K562 (cell line): ENCODE measurements around the gene PDIA4. TPM values are rescaled to one million over a fixed set of nuclear protein-coding genes. Genes with fewer than 3 reads are reported as not detected.

Experiments
- CHD4 ChIP-seq: fragments of 200-600 bp; sonication (generic); IDR thresholded peaks from 3 replicates; pipeline ENCODE4 v1.6.1; 2012; ENCODE audit warnings: low read depth, mild to moderate bottlenecking, mixed read lengths, low read length, inconsistent platforms; ENCODE audit not compliant: insufficient read depth, insufficient replicate concordance, poor library complexity, severe bottlenecking
- CREM ChIP-seq: IDR thresholded peaks from 2 replicates; pipeline ENCODE4 v1.6.1; 2014; ENCODE audit warnings: antibody characterized with exemption, low read depth
- FOXJ2 ChIP-seq: fragments of 200-800 bp; sonication (Bioruptor generic); IDR thresholded peaks from 2 replicates; pipeline ENCODE4 v1.6.1; 2016; ENCODE audit warnings: missing genetic modification characterization, missing compliant biosample characterization
- KDM1A ChIP-seq, 2 experiments: fragments of 450-650 bp; IDR thresholded peaks; 2 replicates each; pipeline ENCODE4 v1.6.1; 2016; ENCODE audit warnings: mild to moderate bottlenecking in 2 of 2
- PTTG1 ChIP-seq: fragments of 450-650 bp; IDR thresholded peaks from 2 replicates; pipeline ENCODE4 v1.6.1; 2016; ENCODE audit warnings: low read depth, mild to moderate bottlenecking, missing genetic modification characterization, missing compliant biosample characterization
- RBM17 ChIP-seq: fragments of 200-400 bp; formaldehyde crosslinking; IDR thresholded peaks from 2 replicates; pipeline ENCODE4 v1.6.1; 2017; ENCODE audit warnings: low read depth, mild to moderate bottlenecking, low read length, borderline replicate concordance
- RFX7 ChIP-seq: fragments of 250-450 bp; sonication (Bioruptor Pico); IDR thresholded peaks from 2 replicates; pipeline ENCODE4 v1.5.1; 2021; ENCODE audit warnings: mild to moderate bottlenecking
- SP2 ChIP-seq: IDR thresholded peaks from 2 replicates; pipeline ENCODE4 v1.6.1; 2011; ENCODE audit warnings: mild to moderate bottlenecking, low read depth, low read length, moderate library complexity; ENCODE audit not compliant: poor library complexity, severe bottlenecking; ENCODE audit errors: extremely low read depth
- SRSF3 ChIP-seq: fragments of 200-400 bp; formaldehyde crosslinking; IDR thresholded peaks from 2 replicates; pipeline ENCODE4 v1.6.1; 2016; ENCODE audit warnings: mild to moderate bottlenecking, low read length, moderate library complexity; ENCODE audit not compliant: insufficient read depth
- ZBTB8A ChIP-seq: fragments of 450-650 bp; IDR thresholded peaks from 2 replicates; pipeline ENCODE4 v1.6.1; 2018; ENCODE audit warnings: mild to moderate bottlenecking, moderate library complexity; ENCODE audit not compliant: partially characterized antibody
- ZNF3 ChIP-seq: fragments of 250-450 bp; sonication (Bioruptor Pico); IDR thresholded peaks from 2 replicates; pipeline ENCODE4 v1.5.0; 2021; ENCODE audit warnings: mild to moderate bottlenecking, moderate library complexity
- ZNF41 ChIP-seq: fragments of 250-450 bp; sonication (Bioruptor Pico); conservative IDR thresholded peaks from 2 replicates; pipeline ENCODE4 v1.4.0; 2020; ENCODE audit warnings: mild to moderate bottlenecking
- polyA plus RNA-seq, 8 experiments: library from polyadenylated mRNA; depleted of rRNA in 4 of 8; stranded (reverse) in 5 of 8; unstranded in 3 of 8; fragments of >200 nt; fragmentation: Nextera tagmentation in 2 of 8; fragmentation: Illumina TruSeq in 1 of 8; extraction: Ambion mirVana in 2 of 8; extraction: Trizol in 1 of 8; gene quantifications; 2 replicates each; pipeline versions ENCODE4 v1.2.1 to v1.2.3, GENCODE V29; 2011 to 2014; ENCODE audit warnings: inconsistent platforms in 1 of 8, missing spikeins in 1 of 8
- total RNA-seq, 7 experiments: library from RNA; depleted of rRNA in 6 of 7; stranded (reverse); fragments of >200 nt in 6 of 7; fragmentation: Illumina TruSeq in 2 of 7; extraction: Trizol in 2 of 7; gene quantifications; 2 replicates each; pipeline versions ENCODE4 v1.2.1 to v1.2.3, GENCODE V29; 2011 to 2021; ENCODE audit warnings: low replicate concordance in 1 of 7
- TF ChIP-seq, protein P1 (sequence below): fragments of 450-650 bp; IDR thresholded peaks from 2 replicates; pipeline ENCODE4 v1.6.1; 2017; ENCODE audit warnings: antibody characterized with exemption, mild to moderate bottlenecking
- TF ChIP-seq, protein P2 (sequence below): fragments of 450-650 bp; IDR thresholded peaks from 2 replicates; pipeline ENCODE4 v1.6.1; 2016; ENCODE audit warnings: missing biosample characterization, missing genetic modification characterization
- TF ChIP-seq, protein P3 (sequence below): fragments of 150-350 bp; conservative IDR thresholded peaks from 2 replicates; pipeline ENCODE4 v1.6.1; 2014; ENCODE audit warnings: low read length
- TF ChIP-seq, protein P4 (sequence below): fragments of 250-450 bp; sonication (Bioruptor Pico); IDR thresholded peaks from 2 replicates; pipeline ENCODE4 v1.8.0; 2022; ENCODE audit warnings: inconsistent platforms

Gene PDIA4
- total and polyA plus RNA-seq, 9 of the 15 experiments (the other 6 are each of a cell fraction or from before 2014, with no cell fraction given): 9.1 to 175 (median 146) TPM

DNA sequence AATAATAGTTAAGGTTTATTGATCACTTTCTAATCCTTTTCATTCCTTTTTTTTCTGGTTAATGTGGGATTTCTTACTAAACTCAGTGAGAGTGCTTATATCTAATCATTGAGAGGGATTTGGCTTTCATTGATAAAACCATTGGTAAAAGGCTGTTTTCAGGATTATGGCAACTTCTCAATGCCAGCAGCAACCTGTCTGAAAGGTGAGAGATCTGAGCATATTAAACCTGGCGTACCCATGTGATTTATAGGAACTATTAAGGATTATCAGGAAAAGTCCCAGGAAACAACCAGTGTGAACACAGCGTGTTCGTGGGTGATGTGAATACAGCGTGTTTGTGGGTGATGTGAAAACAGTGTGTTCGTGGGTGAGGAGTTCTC lies 65.9 kb downstream of the PDIA4 start (continued):
- TF ChIP-seq ZNF3 (CRISPR knock-in tag) (no peak), ZBTB8A (no peak), PTTG1 (tag) (no peak), RFX7 (no peak), ZNF41 (CRISPR knock-in tag) (no peak), CREM (no peak), KDM1A (IDR thresholded peaks at IDR 0.05) (no peak), RBM17 (no peak), CHD4 (no peak), FOXJ2 (tag) (no peak), SRSF3 (no peak), SP2 (no peak)
- TF ChIP-seq, protein P1, sequence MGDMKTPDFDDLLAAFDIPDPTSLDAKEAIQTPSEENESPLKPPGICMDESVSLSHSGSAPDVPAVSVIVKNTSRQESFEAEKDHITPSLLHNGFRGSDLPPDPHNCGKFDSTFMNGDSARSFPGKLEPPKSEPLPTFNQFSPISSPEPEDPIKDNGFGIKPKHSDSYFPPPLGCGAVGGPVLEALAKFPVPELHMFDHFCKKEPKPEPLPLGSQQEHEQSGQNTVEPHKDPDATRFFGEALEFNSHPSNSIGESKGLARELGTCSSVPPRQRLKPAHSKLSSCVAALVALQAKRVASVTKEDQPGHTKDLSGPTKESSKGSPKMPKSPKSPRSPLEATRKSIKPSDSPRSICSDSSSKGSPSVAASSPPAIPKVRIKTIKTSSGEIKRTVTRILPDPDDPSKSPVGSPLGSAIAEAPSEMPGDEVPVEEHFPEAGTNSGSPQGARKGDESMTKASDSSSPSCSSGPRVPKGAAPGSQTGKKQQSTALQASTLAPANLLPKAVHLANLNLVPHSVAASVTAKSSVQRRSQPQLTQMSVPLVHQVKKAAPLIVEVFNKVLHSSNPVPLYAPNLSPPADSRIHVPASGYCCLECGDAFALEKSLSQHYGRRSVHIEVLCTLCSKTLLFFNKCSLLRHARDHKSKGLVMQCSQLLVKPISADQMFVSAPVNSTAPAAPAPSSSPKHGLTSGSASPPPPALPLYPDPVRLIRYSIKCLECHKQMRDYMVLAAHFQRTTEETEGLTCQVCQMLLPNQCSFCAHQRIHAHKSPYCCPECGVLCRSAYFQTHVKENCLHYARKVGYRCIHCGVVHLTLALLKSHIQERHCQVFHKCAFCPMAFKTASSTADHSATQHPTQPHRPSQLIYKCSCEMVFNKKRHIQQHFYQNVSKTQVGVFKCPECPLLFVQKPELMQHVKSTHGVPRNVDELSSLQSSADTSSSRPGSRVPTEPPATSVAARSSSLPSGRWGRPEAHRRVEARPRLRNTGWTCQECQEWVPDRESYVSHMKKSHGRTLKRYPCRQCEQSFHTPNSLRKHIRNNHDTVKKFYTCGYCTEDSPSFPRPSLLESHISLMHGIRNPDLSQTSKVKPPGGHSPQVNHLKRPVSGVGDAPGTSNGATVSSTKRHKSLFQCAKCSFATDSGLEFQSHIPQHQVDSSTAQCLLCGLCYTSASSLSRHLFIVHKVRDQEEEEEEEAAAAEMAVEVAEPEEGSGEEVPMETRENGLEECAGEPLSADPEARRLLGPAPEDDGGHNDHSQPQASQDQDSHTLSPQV: no peak
- TF ChIP-seq, protein P2, sequence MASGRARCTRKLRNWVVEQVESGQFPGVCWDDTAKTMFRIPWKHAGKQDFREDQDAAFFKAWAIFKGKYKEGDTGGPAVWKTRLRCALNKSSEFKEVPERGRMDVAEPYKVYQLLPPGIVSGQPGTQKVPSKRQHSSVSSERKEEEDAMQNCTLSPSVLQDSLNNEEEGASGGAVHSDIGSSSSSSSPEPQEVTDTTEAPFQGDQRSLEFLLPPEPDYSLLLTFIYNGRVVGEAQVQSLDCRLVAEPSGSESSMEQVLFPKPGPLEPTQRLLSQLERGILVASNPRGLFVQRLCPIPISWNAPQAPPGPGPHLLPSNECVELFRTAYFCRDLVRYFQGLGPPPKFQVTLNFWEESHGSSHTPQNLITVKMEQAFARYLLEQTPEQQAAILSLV (tag): no peak
- TF ChIP-seq, protein P3, sequence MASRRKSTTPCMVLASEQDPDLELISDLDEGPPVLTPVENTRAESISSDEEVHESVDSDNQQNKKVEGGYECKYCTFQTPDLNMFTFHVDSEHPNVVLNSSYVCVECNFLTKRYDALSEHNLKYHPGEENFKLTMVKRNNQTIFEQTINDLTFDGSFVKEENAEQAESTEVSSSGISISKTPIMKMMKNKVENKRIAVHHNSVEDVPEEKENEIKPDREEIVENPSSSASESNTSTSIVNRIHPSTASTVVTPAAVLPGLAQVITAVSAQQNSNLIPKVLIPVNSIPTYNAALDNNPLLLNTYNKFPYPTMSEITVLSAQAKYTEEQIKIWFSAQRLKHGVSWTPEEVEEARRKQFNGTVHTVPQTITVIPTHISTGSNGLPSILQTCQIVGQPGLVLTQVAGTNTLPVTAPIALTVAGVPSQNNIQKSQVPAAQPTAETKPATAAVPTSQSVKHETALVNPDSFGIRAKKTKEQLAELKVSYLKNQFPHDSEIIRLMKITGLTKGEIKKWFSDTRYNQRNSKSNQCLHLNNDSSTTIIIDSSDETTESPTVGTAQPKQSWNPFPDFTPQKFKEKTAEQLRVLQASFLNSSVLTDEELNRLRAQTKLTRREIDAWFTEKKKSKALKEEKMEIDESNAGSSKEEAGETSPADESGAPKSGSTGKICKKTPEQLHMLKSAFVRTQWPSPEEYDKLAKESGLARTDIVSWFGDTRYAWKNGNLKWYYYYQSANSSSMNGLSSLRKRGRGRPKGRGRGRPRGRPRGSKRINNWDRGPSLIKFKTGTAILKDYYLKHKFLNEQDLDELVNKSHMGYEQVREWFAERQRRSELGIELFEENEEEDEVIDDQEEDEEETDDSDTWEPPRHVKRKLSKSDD: no peak
- TF ChIP-seq, protein P4, sequence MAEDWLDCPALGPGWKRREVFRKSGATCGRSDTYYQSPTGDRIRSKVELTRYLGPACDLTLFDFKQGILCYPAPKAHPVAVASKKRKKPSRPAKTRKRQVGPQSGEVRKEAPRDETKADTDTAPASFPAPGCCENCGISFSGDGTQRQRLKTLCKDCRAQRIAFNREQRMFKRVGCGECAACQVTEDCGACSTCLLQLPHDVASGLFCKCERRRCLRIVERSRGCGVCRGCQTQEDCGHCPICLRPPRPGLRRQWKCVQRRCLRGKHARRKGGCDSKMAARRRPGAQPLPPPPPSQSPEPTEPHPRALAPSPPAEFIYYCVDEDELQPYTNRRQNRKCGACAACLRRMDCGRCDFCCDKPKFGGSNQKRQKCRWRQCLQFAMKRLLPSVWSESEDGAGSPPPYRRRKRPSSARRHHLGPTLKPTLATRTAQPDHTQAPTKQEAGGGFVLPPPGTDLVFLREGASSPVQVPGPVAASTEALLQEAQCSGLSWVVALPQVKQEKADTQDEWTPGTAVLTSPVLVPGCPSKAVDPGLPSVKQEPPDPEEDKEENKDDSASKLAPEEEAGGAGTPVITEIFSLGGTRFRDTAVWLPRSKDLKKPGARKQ: no peak
